CD1c-positive myeloid dendritic cell (primary cell): ENCODE results near the gene BCL3.

Experiments
- DNase-seq: peaks from one replicate; pipeline ENCODE4 v3.0.0-alpha.2; 2016; ENCODE audit errors: extremely low spot score

BCL3 gene

DNA sequence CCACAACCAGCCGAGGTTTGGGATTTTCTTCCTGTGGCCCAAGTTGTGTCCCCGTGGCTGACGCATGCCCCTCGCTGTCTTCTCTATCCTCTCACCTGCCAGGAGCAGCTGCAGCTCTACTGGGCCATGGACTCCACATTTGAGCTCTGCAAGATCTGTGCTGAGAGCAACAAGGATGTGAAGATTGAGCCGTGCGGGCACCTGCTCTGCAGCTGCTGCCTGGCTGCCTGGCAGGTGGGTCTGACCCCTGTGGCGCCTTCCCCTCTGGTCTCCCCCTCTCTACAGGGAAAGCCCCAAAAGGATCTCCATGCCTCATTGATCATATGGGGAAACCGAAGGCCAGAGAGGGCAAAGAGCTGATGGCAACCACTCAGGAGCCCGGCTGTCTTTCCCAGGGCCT, 43.8 kb downstream of the BCL3 start:
- DNase-seq = no peak

DNA sequence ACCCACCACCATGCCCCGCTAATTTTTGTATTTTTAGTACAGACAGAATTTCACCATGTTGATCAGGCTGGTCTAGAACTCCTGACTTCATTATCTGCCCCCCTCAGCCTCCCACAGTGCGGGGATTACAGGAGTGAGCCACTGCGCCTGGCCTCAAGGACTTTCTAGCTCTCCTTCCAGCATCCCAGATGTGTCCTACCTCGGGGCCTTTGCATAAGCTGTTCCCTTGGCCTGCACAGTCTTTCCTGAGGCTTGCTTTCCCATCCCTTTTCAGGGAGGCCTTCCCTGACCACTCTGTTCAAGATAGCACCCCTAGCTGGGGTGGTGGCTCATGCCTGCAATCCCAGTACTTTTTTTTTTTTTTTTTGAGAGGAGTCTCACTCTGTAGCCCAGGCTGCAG, 46.1 kb downstream of the BCL3 start:
- no peak for DNase-seq

DNA sequence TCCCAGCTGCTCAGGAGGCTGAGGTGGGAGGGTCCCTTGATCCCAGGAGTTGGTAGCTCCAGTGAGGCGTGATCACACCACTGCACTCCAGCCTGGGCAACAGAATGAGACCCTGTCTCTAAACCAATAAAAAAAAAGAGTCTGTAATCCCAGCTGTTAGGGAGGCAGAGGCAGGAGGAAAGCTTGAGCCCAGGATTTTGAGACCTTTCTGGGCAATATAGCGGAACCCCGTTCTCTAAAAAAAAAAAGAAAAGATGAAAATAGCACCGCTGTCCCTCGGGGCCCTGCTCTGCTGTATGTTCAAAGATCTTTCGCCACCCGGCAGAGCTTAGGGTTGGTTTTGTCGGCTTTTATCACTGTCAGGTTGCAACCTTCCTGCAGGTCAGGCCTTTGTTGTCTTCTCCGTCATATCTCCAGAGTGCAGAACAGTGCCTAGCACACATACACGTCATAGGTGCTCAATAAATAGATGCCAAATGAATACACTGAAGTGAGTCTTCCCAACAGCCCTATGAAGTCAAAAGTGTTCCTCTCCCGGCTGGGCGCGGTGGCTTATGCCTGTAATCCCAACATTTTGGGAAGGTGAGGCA, 47.0 kb downstream of the BCL3 start:
- DNase-seq = no peak

DNA sequence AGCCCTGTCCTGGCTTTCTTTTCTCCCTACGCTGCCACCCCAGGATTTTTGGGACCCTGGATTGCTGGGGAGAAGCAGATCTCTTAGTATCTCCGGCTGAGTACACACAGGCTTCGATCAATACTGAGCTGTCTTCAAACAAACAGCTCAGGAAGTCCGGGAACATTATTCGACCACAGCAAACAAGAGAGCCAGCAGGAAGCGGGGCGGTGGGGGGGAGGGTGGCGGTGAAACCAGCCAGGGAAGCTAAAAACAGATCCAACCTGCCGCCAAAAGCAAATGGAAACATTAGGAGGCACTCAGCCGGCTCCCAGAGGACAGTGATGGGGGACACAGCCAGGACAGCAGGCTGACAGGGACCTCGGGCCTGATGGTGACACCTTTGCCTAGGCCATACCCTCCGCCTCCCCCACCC, 48.2 kb downstream of the BCL3 start:
- no peak for DNase-seq

DNA sequence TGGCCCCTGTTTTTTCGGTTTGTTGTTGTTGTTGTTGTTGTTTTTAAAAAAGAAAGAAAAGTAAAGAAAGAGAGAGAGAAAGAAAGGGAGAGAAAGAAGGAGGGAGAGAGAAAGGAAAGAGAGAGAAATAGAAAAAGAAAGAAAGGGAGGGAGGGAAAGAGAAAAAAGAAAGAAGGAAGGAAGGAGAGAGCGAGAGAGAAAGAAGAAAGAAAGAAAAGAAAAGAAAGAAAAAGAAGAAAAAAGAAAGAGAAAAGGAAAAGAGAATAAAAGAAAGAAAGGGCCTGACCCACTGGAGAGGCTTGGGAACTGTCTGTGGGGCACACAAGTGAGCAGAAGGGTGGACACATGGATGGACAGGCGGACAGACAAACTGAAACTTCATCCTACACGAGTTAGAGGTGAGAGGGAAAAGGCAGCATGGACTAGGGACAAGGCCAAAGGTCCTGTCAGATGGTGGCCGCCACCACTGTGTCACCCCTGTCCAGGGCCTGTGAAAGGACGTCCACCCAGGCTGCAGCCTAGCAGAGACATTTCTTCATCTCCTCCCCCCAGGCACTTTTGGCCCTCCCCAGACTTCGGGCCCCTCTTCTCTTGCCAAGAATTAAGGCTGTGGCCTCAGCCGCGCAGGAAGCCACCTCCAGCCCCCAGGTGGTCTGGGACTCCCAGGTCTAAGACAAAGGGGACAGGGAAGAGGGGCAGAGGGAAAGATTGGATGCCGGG, 51.3 kb downstream of the BCL3 start:
- DNase-seq = no peak

DNA sequence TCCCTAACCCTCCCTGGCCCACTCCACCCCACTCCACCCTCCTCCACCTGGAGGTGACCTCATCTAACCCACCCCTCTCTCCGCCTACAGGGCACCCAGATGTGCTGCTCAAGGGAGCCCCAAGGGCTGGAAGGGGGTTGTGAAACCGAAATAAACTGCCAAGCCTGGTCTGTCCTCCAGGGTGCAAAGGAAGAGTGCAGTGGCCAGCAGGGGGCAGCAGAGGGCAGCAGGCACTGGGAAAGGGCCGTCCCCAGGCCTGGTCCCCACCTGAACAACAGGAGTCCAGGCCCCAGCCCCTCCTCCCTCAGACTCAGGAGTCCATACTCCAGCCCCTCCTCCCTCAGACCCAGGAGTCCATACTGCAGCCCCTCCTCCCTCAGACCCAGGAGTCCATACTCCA, 52.0 kb downstream of the BCL3 start:
- peak; percentile 88 for DNase-seq

DNA sequence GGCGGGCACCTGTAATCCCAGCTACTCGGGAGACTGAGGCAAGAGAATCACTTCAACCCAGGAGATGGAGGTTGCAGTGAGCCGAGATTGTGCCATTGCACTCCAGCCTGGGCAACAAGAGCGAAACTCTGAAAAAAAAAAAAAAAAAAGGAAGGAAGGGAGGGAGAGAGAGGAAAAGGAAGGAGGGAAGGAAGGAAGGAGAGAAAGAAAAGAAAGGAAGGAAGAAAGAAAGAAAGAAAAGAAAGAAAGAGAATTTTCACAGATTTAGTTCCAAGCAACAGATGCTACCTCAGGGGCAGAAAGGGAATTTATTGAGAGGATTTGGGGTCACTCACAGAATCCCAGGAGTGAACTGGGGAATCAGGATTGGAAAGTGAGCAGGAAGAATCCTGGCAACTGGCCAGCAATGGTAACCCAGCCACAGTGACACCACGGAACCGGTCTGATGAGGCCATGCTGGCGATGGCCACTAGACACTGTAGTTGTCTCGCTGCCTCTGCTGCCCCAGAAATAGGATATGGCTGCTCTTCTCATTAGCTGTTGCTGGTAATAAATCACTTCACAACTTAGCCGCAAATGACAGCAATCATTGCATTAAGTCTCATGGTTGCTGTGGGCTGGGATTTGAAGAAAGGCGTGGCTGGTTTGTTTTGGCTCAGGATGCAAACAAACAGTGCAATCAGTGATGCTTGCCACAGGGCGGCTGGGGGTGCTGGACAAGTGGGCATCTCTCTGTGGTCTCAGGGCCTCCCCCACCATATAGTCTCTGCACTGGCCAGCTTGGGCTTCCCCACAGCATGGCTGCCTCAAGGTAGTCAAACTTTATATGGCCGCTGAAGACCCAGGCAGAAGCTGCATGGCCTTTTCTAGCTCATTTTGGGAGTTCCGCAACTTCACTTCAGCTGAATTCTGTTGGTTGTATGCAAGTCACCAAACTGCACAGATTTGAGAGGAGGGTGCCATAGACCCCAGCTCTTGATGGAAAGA, 55.2 kb downstream of the BCL3 start:
- no peak for DNase-seq

DNA sequence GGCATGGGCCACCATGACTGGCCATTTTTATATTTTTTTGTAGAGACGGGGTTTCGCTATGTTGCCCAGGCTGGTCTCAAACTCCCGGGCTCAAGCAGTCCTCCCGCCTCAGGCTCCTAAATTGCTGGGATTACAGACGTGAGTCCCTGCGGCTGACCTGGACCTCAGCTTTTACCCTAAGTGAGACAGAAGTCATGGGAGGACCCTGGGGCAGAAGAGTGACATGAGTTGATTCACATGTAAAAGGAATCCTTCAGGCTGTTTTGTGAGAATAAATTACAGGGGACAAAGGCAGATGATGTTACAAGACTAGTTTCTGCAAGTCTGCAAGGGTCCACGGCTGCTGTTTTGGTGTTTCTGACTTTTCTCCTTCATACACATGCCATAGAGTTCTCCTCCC, 57.8 kb downstream of the BCL3 start:
- no peak for DNase-seq

DNA sequence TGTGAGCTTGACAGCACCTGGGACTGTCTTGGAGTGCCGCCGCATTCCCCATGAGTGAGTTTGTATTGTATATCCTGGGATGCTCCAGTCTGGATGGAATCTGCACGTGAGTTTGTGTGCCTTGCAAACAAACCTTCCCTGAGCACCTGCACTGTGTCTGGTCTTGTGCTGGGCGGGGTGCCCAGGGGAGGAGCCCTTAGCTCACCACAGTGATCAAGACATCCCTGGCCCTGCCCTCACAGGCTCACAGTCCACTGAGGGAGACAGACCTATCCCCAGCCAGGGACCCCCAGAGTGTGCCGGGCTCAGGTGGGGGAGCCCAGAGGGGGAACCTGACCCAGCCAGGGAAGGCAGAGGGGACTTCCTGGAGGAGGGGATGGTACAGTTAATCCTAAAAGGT, 58.7 kb downstream of the BCL3 start:
- DNase-seq = no peak

DNA sequence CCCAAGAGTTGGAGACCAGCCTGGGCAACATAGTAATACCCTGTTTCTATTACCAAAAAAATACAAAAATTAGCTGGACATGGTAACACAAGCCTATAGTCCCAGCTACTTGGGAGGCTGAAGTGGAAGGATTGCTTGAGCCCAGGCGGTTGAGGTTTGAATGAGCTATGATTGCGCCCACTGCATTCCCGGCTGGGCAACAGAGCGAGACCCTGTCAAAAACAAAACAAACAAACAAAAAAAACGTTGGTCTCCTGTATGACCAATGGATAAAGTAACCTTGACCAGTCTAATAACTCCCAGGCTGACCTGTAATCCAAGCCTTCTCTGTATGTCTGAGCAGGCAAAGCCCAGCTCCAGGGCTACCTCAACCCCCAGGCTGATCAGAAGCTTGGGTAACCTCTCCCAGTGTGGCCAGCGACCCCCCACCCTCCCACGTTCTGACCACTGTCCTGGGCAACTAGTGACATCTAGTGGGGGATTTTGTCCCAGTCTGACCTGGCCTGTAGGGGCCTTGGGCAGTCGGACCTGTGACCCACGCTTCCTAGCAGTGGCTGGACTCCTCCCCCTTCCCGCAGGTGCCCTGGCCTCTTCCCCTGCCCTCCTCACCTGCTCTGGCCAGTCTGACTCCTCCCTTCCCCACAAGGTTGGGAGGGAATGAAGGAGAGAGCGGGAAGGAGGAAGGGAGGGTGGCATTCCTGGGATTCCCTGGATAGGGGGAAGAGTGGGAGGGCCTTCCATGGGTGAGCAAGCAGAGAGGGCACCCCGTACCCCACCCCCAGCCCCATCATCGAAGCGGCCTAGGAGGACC, 59.3 kb downstream of the BCL3 start:
- DNase-seq = no peak

DNA sequence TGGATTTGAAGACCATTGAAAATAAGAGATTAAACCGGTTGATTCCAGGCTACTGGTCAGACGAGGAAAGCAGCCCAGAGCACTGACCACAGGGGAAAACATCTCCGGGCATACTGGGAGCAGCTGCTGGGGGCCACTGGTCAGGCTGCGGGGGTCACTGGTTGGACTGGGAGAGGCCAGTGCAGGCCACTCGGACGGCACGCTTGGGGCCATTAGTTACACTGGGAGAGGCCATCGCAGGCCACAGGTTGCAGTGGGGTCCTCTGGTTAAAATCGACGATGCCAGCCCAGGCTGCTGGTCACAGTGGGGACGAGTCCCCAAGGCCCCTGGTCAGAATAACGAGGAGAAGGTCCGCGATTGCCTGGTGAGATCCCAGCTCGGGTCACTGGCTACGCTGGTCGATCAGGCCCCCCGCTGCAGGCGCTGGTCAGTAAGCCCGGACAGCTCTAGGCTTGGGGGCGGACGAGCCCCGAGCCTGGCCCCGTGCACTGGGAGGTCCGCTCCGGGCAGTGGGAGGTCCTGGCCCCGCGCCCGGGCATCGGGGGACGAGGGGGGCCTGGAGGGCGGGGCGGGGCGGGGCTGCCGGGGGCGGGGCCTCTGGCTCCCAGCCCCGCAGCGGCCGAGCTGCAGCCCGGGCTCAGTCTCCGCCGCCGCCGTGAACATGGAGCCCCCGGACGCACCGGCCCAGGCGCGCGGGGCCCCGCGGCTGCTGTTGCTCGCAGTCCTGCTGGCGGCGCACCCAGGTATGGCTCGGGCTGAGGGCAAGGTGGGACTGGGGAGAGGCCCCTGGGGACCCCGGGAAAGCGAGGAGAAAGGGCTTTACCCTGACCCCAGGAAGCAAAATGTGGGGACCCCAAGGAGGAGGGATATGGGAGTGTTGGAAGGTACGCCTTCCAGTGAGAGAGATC, 60.2 kb downstream of the BCL3 start, which contains the start of gene BCAM:
BCAM (plus strand) TSS at position 641 of the 909 bp plus-strand sequence; CDS start at position 663, 22 bp downstream.
- peak; percentile 46 for DNase-seq
